Caco-2 (cell line): ENCODE results near the gene RPS6KA2. TPM values are rescaled to one million over a fixed set of nuclear protein-coding genes. Genes with fewer than 3 reads are reported as not detected.

ENCODE experiments used
- BruUV-seq: library from RNA; stranded (reverse); fragments of 400-500 nt; replicated peaks from 2 replicates; lab custom pipeline; 2021; lab: Mats Ljungman, UMichigan
- CTCF ChIA-PET: fragments of 300-600 bp; sonication (Branson Sonifier 250); formaldehyde crosslinking; loops from one replicate; lab custom pipeline; 2022; ENCODE audit warnings: antibody characterized with exemption; lab: Charles Lee
- POLR2A ChIA-PET: fragments of 300-600 bp; sonication (Branson Sonifier 250); formaldehyde crosslinking; loops from one replicate; lab custom pipeline; 2022; ENCODE audit warnings: antibody characterized with exemption; lab: Charles Lee
- DNase-seq, 2 experiments: peaks; one replicate each; pipeline versions ENCODE4 v3.0.0 to v3.0.0-alpha.2; 2020 to 2022
- H3K27me3 ChIP-seq: replicated peaks from 2 replicates; pipeline ENCODE4 v1.6.0; 2011; ENCODE audit warnings: low read length; ENCODE audit not compliant: control insufficient read depth, insufficient read depth
- H3K36me3 ChIP-seq: 2 replicates; pipeline ENCODE4 v1.5.1; 2011; ENCODE audit warnings: low read length; ENCODE audit not compliant: control insufficient read depth, insufficient read depth
- H3K4me1 ChIP-seq: fragments of 250-450 bp; sonication (Bioruptor Pico); 2 replicates; pipeline ENCODE4 v1.5.1; 2020; ENCODE audit warnings: mild to moderate bottlenecking
- H3K4me3 ChIP-seq: 2 replicates; pipeline ENCODE4 v1.5.1; 2011; ENCODE audit warnings: low read depth, mild to moderate bottlenecking, control low read depth, low read length
- H3K9me3 ChIP-seq: fragments of 250-450 bp; sonication (Bioruptor Pico); 2 replicates; pipeline ENCODE4 v1.5.1; 2020; ENCODE audit warnings: mild to moderate bottlenecking, moderate library complexity
- H3K27ac Mint-ChIP-seq: one replicate; pipeline ENCODE4 v1.8.0; 2022; ENCODE audit warnings: mixed read lengths; ENCODE audit not compliant: unreplicated experiment
- H3K27me3 Mint-ChIP-seq: one replicate; pipeline ENCODE4 v1.8.0; 2022; ENCODE audit warnings: mixed read lengths; ENCODE audit not compliant: insufficient read depth, unreplicated experiment
- H3K36me3 Mint-ChIP-seq: one replicate; pipeline ENCODE4 v1.8.0; 2022; ENCODE audit warnings: mild to moderate bottlenecking, mixed read lengths; ENCODE audit not compliant: insufficient read depth, unreplicated experiment
- H3K4me1 Mint-ChIP-seq: one replicate; pipeline ENCODE4 v1.8.0; 2022; ENCODE audit warnings: low read depth, mixed read lengths; ENCODE audit not compliant: unreplicated experiment
- H3K4me3 Mint-ChIP-seq: one replicate; pipeline ENCODE4 v1.8.0; 2022; ENCODE audit warnings: mild to moderate bottlenecking, moderate library complexity, mixed read lengths; ENCODE audit not compliant: unreplicated experiment
- H3K9me3 Mint-ChIP-seq: one replicate; pipeline ENCODE4 v1.8.0; 2022; ENCODE audit warnings: mixed read lengths; ENCODE audit not compliant: unreplicated experiment
- CTCF ChIP-seq, 2 experiments: fragments of 200-600 bp in 1 of 2; IDR thresholded peaks; 1 replicate in 1 of 2; 2 replicates in 1 of 2; pipeline versions ENCODE4 v1.5.1 to v1.8.0; 2011 to 2022; ENCODE audit warnings: antibody characterized with exemption in 1 of 2, control low read depth in 1 of 2, inconsistent platforms in 1 of 2, low read depth in 1 of 2, low read length in 1 of 2, mild to moderate bottlenecking in 1 of 2, moderate library complexity in 1 of 2; ENCODE audit not compliant: insufficient read depth in 1 of 2, severe bottlenecking in 1 of 2, unreplicated experiment in 1 of 2
- intact Hi-C: fragments of 100-400 bp; cut with micrococcal nuclease; formaldehyde crosslinking; loops from one replicate; pipeline ENCODE4 v1.10.0; 2022; ENCODE audit not compliant: unreplicated experiment
- total RNA-seq: library from RNA; stranded (reverse); gene quantifications from 2 replicates; pipeline ENCODE4 v1.2.3, GENCODE V29; 2022

The RPS6KA2 gene
- total RNA-seq, 1 experiment from 2014 or later = 5.6 TPM

- Histone ChIP-seq H3K27me3 (no peaks in the 10 kb centered on the region), H3K4me1 (no peaks in the 10 kb centered on the region), H3K36me3 (no peaks in the 10 kb centered on the region; the same call in none of the 2 replicates), H3K4me3 (no peak overlapping the region), H3K9me3 (no peaks in the 10 kb centered on the region)
- POLR2A ChIA-PET = no interaction called here
- Mint-ChIP-seq H3K27ac (no peak overlapping the region), H3K4me3 (no peak overlapping the region), H3K36me3 (no peaks in the 10 kb centered on the region), H3K27me3 (no peaks in the 10 kb centered on the region), H3K9me3 (no peaks in the 10 kb centered on the region), H3K4me1 (no peaks in the 10 kb centered on the region)
- no peak for DNase-seq
- BruUV-seq = no TSS peak
- CTCF ChIA-PET = no interaction called here
- intact Hi-C loops = no loop called here
- TF ChIP-seq CTCF (IDR thresholded peaks at IDR 0.05; ENCODE audit: insufficient read depth in 1 of 2, low read depth in 1 of 2, low read length in 1 of 2, severe bottlenecking in 1 of 2, unreplicated experiment in 1 of 2) = no peak
Observed at GRCh38 chr6:166366921-166367320, 260.1 kb downstream of the RPS6KA2 start.

GRCh38 chr6:166365806-166366205 is 261.2 kb downstream of the RPS6KA2 start:
- H3K27ac Mint-ChIP-seq = no peak overlapping the region
- no TSS peak for BruUV-seq
- H3K4me1 ChIP-seq = no peaks in the 10 kb centered on the region
- H3K4me1 Mint-ChIP-seq = no peaks in the 10 kb centered on the region
- no peaks in the 10 kb centered on the region for H3K36me3 Mint-ChIP-seq
- no peaks in the 10 kb centered on the region for H3K9me3 Mint-ChIP-seq
- no peak overlapping the region for H3K4me3 Mint-ChIP-seq
- H3K27me3 Mint-ChIP-seq = no peaks in the 10 kb centered on the region
- H3K4me3 ChIP-seq = no peak overlapping the region
- H3K36me3 ChIP-seq = no peaks in the 10 kb centered on the region; the same call in none of the 2 replicates
- intact Hi-C loops = no loop called here
- TF ChIP-seq CTCF (IDR thresholded peaks at IDR 0.05; ENCODE audit: insufficient read depth in 1 of 2, low read depth in 1 of 2, low read length in 1 of 2, severe bottlenecking in 1 of 2, unreplicated experiment in 1 of 2) = no peak
- H3K9me3 ChIP-seq = no peaks in the 10 kb centered on the region
- ChIA-PET POLR2A (no interaction called here), CTCF (no interaction called here)
- H3K27me3 ChIP-seq = no peaks in the 10 kb centered on the region
- DNase-seq = no peak

GRCh38 chr6:166365221-166365620 is 261.8 kb downstream of the RPS6KA2 start:
- Histone ChIP-seq H3K36me3 (no peaks in the 10 kb centered on the region; the same call in none of the 2 replicates), H3K4me1 (no peaks in the 10 kb centered on the region), H3K9me3 (no peaks in the 10 kb centered on the region), H3K27me3 (no peaks in the 10 kb centered on the region), H3K4me3 (no peak overlapping the region)
- no peaks in the 10 kb centered on the region for H3K4me1 Mint-ChIP-seq
- DNase-seq = no peak
- no peaks in the 10 kb centered on the region for H3K36me3 Mint-ChIP-seq
- no peaks in the 10 kb centered on the region for H3K9me3 Mint-ChIP-seq
- ChIA-PET POLR2A (no interaction called here), CTCF (no interaction called here)
- no peak for TF ChIP-seq CTCF (IDR thresholded peaks at IDR 0.05; ENCODE audit: insufficient read depth in 1 of 2, low read depth in 1 of 2, low read length in 1 of 2, severe bottlenecking in 1 of 2, unreplicated experiment in 1 of 2)
- H3K4me3 Mint-ChIP-seq = no peak overlapping the region
- no peak overlapping the region for H3K27ac Mint-ChIP-seq
- intact Hi-C loops = no loop called here
- no peaks in the 10 kb centered on the region for H3K27me3 Mint-ChIP-seq
- no TSS peak for BruUV-seq
